ENCODE measurements around the gene SLC41A1.

The SLC41A1 gene

DNA sequence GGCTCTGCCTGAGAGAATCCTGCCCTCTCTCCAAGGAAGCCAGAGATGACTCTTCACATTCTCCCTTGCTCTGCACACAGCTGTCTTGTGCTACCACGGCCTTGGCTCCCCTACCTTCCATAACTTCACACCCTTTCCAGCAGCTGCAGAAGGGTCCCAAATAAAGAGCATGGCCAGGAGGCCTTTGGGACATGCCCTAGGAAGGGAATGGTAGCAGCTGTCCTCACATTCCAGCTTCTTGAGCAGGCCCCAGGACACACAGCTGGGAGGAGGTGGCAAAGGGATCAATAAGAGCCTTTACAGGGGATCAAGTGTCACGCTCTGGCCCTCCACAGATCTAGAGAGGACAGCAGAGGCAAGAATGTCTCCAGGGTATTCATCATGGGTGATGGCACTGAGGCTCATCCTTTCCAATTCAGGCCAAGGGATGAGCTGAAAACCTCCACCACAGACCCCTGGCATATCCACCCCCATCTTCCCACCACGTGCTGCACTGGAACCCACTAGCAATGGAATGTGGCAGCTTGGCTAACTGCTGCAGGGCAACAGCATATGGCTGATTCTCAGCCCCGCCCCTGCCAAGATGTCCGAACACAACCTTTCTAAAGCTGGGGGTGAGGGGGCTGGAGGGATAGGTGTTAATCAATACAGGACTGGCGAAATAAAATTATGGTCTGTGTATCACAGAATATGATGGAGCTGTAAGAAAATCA, 19.9 kb downstream of the SLC41A1 start:
- no peaks in the 10 kb centered on the region for H3K9me3 ChIP-seq (ENCODE audit: insufficient read depth, low read length)
- H2AFZ ChIP-seq (ENCODE audit: low read depth, low read length): no peak overlapping the region
- no peak for TF ChIP-seq EZH2phosphoT487 (IDR thresholded peaks at IDR 0.05; ENCODE audit: low read depth)
- TF ChIP-seq, protein P1, sequence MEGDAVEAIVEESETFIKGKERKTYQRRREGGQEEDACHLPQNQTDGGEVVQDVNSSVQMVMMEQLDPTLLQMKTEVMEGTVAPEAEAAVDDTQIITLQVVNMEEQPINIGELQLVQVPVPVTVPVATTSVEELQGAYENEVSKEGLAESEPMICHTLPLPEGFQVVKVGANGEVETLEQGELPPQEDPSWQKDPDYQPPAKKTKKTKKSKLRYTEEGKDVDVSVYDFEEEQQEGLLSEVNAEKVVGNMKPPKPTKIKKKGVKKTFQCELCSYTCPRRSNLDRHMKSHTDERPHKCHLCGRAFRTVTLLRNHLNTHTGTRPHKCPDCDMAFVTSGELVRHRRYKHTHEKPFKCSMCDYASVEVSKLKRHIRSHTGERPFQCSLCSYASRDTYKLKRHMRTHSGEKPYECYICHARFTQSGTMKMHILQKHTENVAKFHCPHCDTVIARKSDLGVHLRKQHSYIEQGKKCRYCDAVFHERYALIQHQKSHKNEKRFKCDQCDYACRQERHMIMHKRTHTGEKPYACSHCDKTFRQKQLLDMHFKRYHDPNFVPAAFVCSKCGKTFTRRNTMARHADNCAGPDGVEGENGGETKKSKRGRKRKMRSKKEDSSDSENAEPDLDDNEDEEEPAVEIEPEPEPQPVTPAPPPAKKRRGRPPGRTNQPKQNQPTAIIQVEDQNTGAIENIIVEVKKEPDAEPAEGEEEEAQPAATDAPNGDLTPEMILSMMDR (IDR thresholded peaks at IDR 0.05; ENCODE audit: low read depth, low read length): no peak
- H3K4me3 ChIP-seq (ENCODE audit: low read length): no peak overlapping the region
- peaks cover 53% of the 10 kb centered on the region for H4K20me1 ChIP-seq (ENCODE audit: insufficient read depth, low read length)
- peak overlapping the region; percentile 67 for H3K27ac ChIP-seq (ENCODE audit: low read length)
- H3K79me2 ChIP-seq (ENCODE audit: low read length): peaks cover 21% of the 10 kb centered on the region; the same call in 1 of the 2 replicates
- peak overlapping the region; percentile 30 for H3K4me2 ChIP-seq (ENCODE audit: low read length)
- H3K4me1 ChIP-seq (ENCODE audit: low read length): peaks cover 37% of the 10 kb centered on the region
- H3K27me3 ChIP-seq (ENCODE audit: low read depth, low read length): no peaks in the 10 kb centered on the region
- H3K9ac ChIP-seq (ENCODE audit: low read length): peak overlapping the region; percentile 16; the same call in 1 of the 2 replicates
- peaks cover 80% of the 10 kb centered on the region for H3K36me3 ChIP-seq (replicated peaks; ENCODE audit: low read depth, low read length)

DNA sequence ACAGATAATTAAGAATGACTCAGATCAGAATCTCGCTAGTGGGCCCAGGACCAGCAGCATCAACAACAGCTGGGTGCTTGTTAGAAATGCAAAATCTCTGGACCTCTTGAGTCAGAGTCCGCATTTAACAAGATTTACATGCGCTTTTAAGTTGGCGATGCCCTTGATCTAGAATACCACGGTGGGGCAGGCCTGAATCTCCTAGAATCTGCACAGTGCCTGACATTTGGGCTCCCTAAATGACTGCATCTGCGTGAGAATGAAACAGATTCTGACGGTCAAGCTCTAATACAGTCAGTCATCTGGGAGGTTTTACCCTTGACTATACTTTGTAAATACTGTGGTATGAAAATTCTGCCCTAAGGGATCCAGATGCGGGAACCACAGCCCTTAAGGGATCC, 20.5 kb downstream of the SLC41A1 start:
- TF ChIP-seq EZH2phosphoT487 (IDR thresholded peaks at IDR 0.05; ENCODE audit: low read depth): no peak
- TF ChIP-seq, protein P1 (IDR thresholded peaks at IDR 0.05; ENCODE audit: low read depth, low read length): peak; percentile 12; the same call in 1 of the 2 replicates
- H3K79me2 ChIP-seq (ENCODE audit: low read length): peaks cover 27% of the 10 kb centered on the region

DNA sequence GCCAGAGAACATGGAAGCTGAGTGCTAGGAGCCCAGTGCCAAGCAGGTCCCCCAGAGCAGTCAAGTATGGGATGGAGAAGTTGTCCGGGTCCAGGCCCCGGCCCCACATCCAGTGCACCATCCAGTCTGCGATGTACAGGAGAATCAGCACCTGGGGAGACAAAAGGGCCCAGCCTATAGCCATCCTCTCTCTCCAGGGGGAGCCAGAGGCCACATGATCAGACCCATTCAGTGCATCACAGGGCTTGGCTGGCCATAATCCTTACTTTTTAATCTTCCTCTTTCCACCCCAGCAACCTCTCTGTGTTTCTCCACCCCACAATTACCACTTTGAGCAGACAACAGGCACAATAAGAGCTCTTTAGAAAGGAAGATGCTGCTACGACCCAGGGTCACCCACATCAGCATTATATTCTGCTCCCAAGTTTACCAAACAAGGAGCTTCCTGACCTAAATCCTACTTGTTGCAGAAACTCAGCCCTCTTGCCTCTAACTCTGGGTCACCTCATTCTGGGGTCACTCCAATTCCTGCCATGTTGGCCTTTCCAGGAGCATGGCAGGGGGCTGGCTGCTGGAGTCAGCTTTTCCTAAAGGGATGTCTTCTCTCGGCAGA, 21.3 kb downstream of the SLC41A1 start:
- Histone ChIP-seq H3K27ac (ENCODE audit: low read length) (peak overlapping the region; percentile 67), H3K9ac (ENCODE audit: low read length) (peak overlapping the region; percentile 4; the same call in 1 of the 2 replicates), H3K79me2 (ENCODE audit: low read length) (peaks cover 33% of the 10 kb centered on the region), H4K20me1 (ENCODE audit: insufficient read depth, low read length) (peaks cover 43% of the 10 kb centered on the region), H3K4me3 (ENCODE audit: low read length) (no peak overlapping the region), H3K4me2 (ENCODE audit: low read length) (peak overlapping the region; percentile 30; the same call in 1 of the 2 replicates), H3K36me3 (replicated peaks; ENCODE audit: low read depth, low read length) (peaks cover 82% of the 10 kb centered on the region), H3K27me3 (ENCODE audit: low read depth, low read length) (no peaks in the 10 kb centered on the region), H2AFZ (ENCODE audit: low read depth, low read length) (no peak overlapping the region), H3K9me3 (ENCODE audit: insufficient read depth, low read length) (no peaks in the 10 kb centered on the region), H3K4me1 (ENCODE audit: low read length) (peaks cover 37% of the 10 kb centered on the region)
- no peak for TF ChIP-seq EZH2phosphoT487 (IDR thresholded peaks at IDR 0.05; ENCODE audit: low read depth)
- TF ChIP-seq, protein P1 (IDR thresholded peaks at IDR 0.05; ENCODE audit: low read depth, low read length): peak; percentile 96

More for the DNA sequence above, 20.5 kb downstream of the SLC41A1 start:
- H3K36me3 ChIP-seq (replicated peaks; ENCODE audit: low read depth, low read length): peaks cover 86% of the 10 kb centered on the region
- H3K9me3 ChIP-seq (ENCODE audit: insufficient read depth, low read length): no peaks in the 10 kb centered on the region
- H3K4me3 ChIP-seq (ENCODE audit: low read length): no peak overlapping the region
- H3K9ac ChIP-seq (ENCODE audit: low read length): no peak overlapping the region
- peaks cover 48% of the 10 kb centered on the region for H4K20me1 ChIP-seq (ENCODE audit: insufficient read depth, low read length)
- H3K27ac ChIP-seq (ENCODE audit: low read length): peak overlapping the region; percentile 67
- no peaks in the 10 kb centered on the region for H3K27me3 ChIP-seq (ENCODE audit: low read depth, low read length)
- no peak overlapping the region for H2AFZ ChIP-seq (ENCODE audit: low read depth, low read length)
- peaks cover 37% of the 10 kb centered on the region for H3K4me1 ChIP-seq (ENCODE audit: low read length)
- peak overlapping the region; percentile 30 for H3K4me2 ChIP-seq (ENCODE audit: low read length)

DNA sequence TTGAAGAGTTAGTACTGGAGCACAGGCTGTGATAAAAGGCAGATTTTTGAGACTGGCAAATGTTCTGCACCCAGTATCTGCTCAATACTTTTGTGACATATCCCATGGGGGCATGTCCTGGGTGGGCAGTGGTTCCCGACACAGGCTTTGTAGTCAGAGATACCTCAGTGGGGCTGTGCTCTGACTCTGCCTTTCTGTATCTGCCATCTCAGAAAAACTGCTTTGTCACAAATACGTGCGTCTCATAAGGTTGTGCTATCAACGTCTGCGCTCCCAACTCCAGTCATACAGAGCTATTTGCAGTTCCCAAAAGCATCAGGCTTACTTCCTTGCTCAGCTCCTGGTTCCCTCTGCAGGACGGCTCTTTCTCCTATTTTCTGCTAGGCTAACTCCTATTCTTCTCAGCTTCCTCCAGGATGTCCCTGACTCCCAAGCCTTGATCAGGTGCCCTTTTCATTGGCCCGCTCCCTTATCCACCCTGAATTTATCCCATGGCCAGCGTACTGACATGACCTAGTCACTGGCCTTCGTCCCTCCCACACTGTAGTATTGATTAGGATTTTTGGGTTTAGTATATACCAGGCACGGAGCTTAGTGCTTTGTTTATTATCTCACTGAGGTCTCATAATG, 25.6 kb downstream of the SLC41A1 start:
- Histone ChIP-seq H4K20me1 (ENCODE audit: insufficient read depth, low read length) (peaks cover 34% of the 10 kb centered on the region), H3K27me3 (ENCODE audit: low read depth, low read length) (no peaks in the 10 kb centered on the region), H2AFZ (ENCODE audit: low read depth, low read length) (no peak overlapping the region), H3K36me3 (replicated peaks; ENCODE audit: low read depth, low read length) (peaks cover 68% of the 10 kb centered on the region), H3K4me1 (ENCODE audit: low read length) (peaks cover 13% of the 10 kb centered on the region), H3K4me2 (ENCODE audit: low read length) (no peak overlapping the region), H3K9ac (ENCODE audit: low read length) (no peak overlapping the region), H3K79me2 (ENCODE audit: low read length) (peaks cover 57% of the 10 kb centered on the region), H3K9me3 (ENCODE audit: insufficient read depth, low read length) (no peaks in the 10 kb centered on the region), H3K27ac (ENCODE audit: low read length) (no peak overlapping the region), H3K4me3 (ENCODE audit: low read length) (no peak overlapping the region)
- no peak for TF ChIP-seq EZH2phosphoT487 (IDR thresholded peaks at IDR 0.05; ENCODE audit: low read depth)
- TF ChIP-seq, protein P1 (IDR thresholded peaks at IDR 0.05; ENCODE audit: low read depth, low read length): no peak
